H9 (cell line): ENCODE data around the gene MRGPRD. TPM values are rescaled to one million over a fixed set of nuclear protein-coding genes. Genes with fewer than 3 reads are reported as not detected.
A peak's percentile ranks its signal among the peaks of the same experiment; 100 is the strongest.

Source experiments
- DNase-seq: peaks from one replicate; pipeline ENCODE4 v3.0.0-alpha.2; 2017
- H2AFZ ChIP-seq: one replicate; pipeline ENCODE4 v1.6.1; 2013; ENCODE audit warnings: mild to moderate bottlenecking, low read length, control low read depth, moderate library complexity
- H2AK5ac ChIP-seq: 2 replicates; pipeline ENCODE4 v1.6.1; 2013; ENCODE audit warnings: low read length, control low read depth, mixed read lengths; ENCODE audit not compliant: insufficient read length
- H2BK120ac ChIP-seq: one replicate; pipeline ENCODE4 v1.6.1; 2013; ENCODE audit warnings: low read depth, mild to moderate bottlenecking, low read length, control low read depth, inconsistent platforms; ENCODE audit not compliant: poor library complexity, severe bottlenecking
- H2BK12ac ChIP-seq: 2 replicates; pipeline ENCODE4 v1.6.1; 2013; ENCODE audit warnings: low read length, control low read depth, mixed read lengths, low read depth; ENCODE audit not compliant: insufficient read length
- H2BK15ac ChIP-seq: 2 replicates; pipeline ENCODE4 v1.6.1; 2013; ENCODE audit warnings: low read depth, low read length, control low read depth
- H2BK20ac ChIP-seq: one replicate; pipeline ENCODE4 v1.6.1; 2013; ENCODE audit warnings: low read depth, mild to moderate bottlenecking, low read length, control low read depth, inconsistent platforms; ENCODE audit not compliant: poor library complexity, severe bottlenecking
- H2BK5ac ChIP-seq: 2 replicates; pipeline ENCODE4 v1.6.1; 2013; ENCODE audit warnings: low read length, control low read depth, mixed read lengths; ENCODE audit not compliant: insufficient read length
- H3K14ac ChIP-seq: 2 replicates; pipeline ENCODE4 v1.6.1; 2013; ENCODE audit warnings: low read length, control low read depth; ENCODE audit not compliant: insufficient read depth
- H3K18ac ChIP-seq: 2 replicates; pipeline ENCODE4 v1.6.1; 2013; ENCODE audit warnings: low read depth, mild to moderate bottlenecking, mixed read lengths, low read length, control low read depth; ENCODE audit not compliant: insufficient read length
- H3K23ac ChIP-seq: 2 replicates; pipeline ENCODE4 v1.6.1; 2013; ENCODE audit warnings: low read length, control low read depth, mixed read lengths, low read depth; ENCODE audit not compliant: insufficient read length
- H3K23me2 ChIP-seq: 2 replicates; pipeline ENCODE4 v1.6.1; 2013; ENCODE audit warnings: low read depth, mild to moderate bottlenecking, mixed read lengths, low read length, control low read depth; ENCODE audit not compliant: insufficient read length, poor library complexity, severe bottlenecking
- H3K27ac ChIP-seq: 2 replicates; pipeline ENCODE4 v1.5.1; 2013; ENCODE audit warnings: low read length, control low read depth, mixed read lengths, low read depth; ENCODE audit not compliant: insufficient read length
- H3K27me3 ChIP-seq: 2 replicates; pipeline ENCODE4 v1.6.1; 2013; ENCODE audit warnings: low read length, control low read depth, inconsistent platforms; ENCODE audit not compliant: insufficient read depth
- H3K4ac ChIP-seq: 2 replicates; pipeline ENCODE4 v1.6.1; 2013; ENCODE audit warnings: low read depth, mild to moderate bottlenecking, control low read depth, inconsistent platforms, low read length, moderate library complexity
- H3K4me1 ChIP-seq: 2 replicates; pipeline ENCODE4 v1.6.1; 2013; ENCODE audit warnings: low read length, control low read depth, inconsistent platforms; ENCODE audit not compliant: insufficient read depth
- H3K4me2 ChIP-seq: 2 replicates; pipeline ENCODE4 v1.6.1; 2013; ENCODE audit warnings: low read length, control low read depth, mixed read lengths; ENCODE audit not compliant: insufficient read length, insufficient read depth
- H3K56ac ChIP-seq: 2 replicates; pipeline ENCODE4 v1.6.1; 2013; ENCODE audit warnings: low read depth, mild to moderate bottlenecking, mixed read lengths, low read length, control low read depth; ENCODE audit not compliant: insufficient read length
- H3K79me1 ChIP-seq: 2 replicates; pipeline ENCODE4 v1.6.1; 2013; ENCODE audit warnings: low read depth, mild to moderate bottlenecking, moderate library complexity, low read length, control low read depth, inconsistent platforms; ENCODE audit not compliant: insufficient read depth, poor library complexity, severe bottlenecking
- H3K79me2 ChIP-seq: 2 replicates; pipeline ENCODE4 v1.6.1; 2013; ENCODE audit warnings: low read length, control low read depth, inconsistent platforms; ENCODE audit not compliant: insufficient read depth
- H3K9ac ChIP-seq: 2 replicates; pipeline ENCODE4 v1.6.1; 2013; ENCODE audit warnings: low read length, control low read depth, mixed read lengths; ENCODE audit not compliant: insufficient read length; ENCODE audit errors: extremely low read depth
- H3K9me3 ChIP-seq: one replicate; pipeline ENCODE4 v1.6.1; 2013; ENCODE audit warnings: low read depth, low read length, inconsistent platforms; ENCODE audit not compliant: control insufficient read depth
- H3T11ph ChIP-seq: one replicate; pipeline ENCODE4 v1.6.1; 2013; ENCODE audit warnings: mild to moderate bottlenecking, low read length, control low read depth, inconsistent platforms
- H4K20me1 ChIP-seq: one replicate; pipeline ENCODE4 v1.6.1; 2013; ENCODE audit not compliant: control insufficient read depth, insufficient read length, insufficient read depth
- H4K5ac ChIP-seq: 2 replicates; pipeline ENCODE4 v1.6.1; 2013; ENCODE audit warnings: low read depth, mild to moderate bottlenecking, mixed read lengths, low read length, control low read depth; ENCODE audit not compliant: insufficient read length
- H4K8ac ChIP-seq: replicated peaks from 2 replicates; pipeline ENCODE4 v1.6.1; 2013; ENCODE audit warnings: low read length, control low read depth, mixed read lengths, low read depth; ENCODE audit not compliant: insufficient read length
- H4K91ac ChIP-seq: 2 replicates; pipeline ENCODE4 v1.6.1; 2013; ENCODE audit warnings: low read depth, mild to moderate bottlenecking, moderate library complexity, mixed read lengths, low read length, control low read depth; ENCODE audit not compliant: insufficient read length
- H3K27ac Mint-ChIP-seq, 3 experiments: 2 replicates in 2 of 3; 3 replicates in 1 of 3; pipeline ENCODE4 v1.8.0; 2020 to 2021; ENCODE audit warnings: mixed read lengths in 3 of 3, mild to moderate bottlenecking in 1 of 3, moderate library complexity in 1 of 3
- H3K27me3 Mint-ChIP-seq: 2 replicates; pipeline ENCODE4 v1.8.0; 2021; ENCODE audit warnings: low read depth, mild to moderate bottlenecking, moderate library complexity, mixed read lengths
- H3K36me3 Mint-ChIP-seq, 3 experiments: 2 replicates in 2 of 3; 3 replicates in 1 of 3; pipeline ENCODE4 v1.8.0; 2020 to 2021; ENCODE audit warnings: low read depth in 3 of 3, mixed read lengths in 3 of 3; ENCODE audit not compliant: insufficient read depth in 1 of 3
- H3K4me1 Mint-ChIP-seq, 2 experiments: 2 replicates each; pipeline ENCODE4 v1.8.0; 2020; ENCODE audit warnings: mixed read lengths in 2 of 2
- H3K4me3 Mint-ChIP-seq, 2 experiments: 2 replicates in 1 of 2; 3 replicates in 1 of 2; pipeline ENCODE4 v1.8.0; 2020 to 2021; ENCODE audit warnings: mild to moderate bottlenecking in 2 of 2, mixed read lengths in 2 of 2, moderate library complexity in 1 of 2
- H3K9me3 Mint-ChIP-seq, 2 experiments: 2 replicates in 1 of 2; 3 replicates in 1 of 2; pipeline ENCODE4 v1.8.0; 2020; ENCODE audit warnings: mild to moderate bottlenecking in 2 of 2, mixed read lengths in 2 of 2, moderate library complexity in 1 of 2
- WGBS: extraction: QIAGEN DNeasy Blood & Tissue Kit; methylation state at CpG from one replicate; pipeline ENCODE4 v1.1.7; 2013; ENCODE audit warnings: missing lambda C conversion rate, low lambda C conversion rate, mixed read lengths; ENCODE audit not compliant: insufficient read length; ENCODE audit errors: extremely low coverage; 5-methylcytosine and 5-hydroxymethylcytosine counted together
- total RNA-seq: library from RNA; stranded (reverse); gene quantifications from 2 replicates; pipeline ENCODE4 v1.2.1, GENCODE V29; 2021
- TF ChIP-seq, protein P1 (sequence below): fragments of 200-600 bp; sonication (generic); conservative IDR thresholded peaks from 3 replicates; pipeline ENCODE4 v1.8.0; 2021; ENCODE audit warnings: antibody characterized with exemption, mild to moderate bottlenecking

MRGPRD gene
- total RNA-seq, 1 experiment from 2014 or later = not detected

DNA sequence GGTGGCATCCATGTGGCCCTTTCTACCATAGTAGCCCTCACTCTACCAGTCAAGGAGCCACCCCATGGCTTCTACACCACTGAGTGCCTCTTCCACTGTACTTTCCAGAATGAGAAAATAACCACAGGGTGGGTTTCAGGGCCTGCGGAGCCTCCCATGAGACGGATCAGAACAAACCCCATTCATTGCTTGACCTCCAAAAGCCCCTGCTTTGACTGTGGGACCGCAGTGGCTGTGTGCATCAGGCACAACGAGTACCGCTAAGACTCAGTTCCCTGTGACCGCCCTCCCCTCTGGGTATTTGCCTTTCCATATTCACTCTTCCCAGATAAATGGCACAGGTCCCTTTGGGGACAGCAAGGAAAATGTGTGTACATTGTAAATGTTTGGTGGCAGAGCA, 43.7 kb upstream of the MRGPRD start:
- Histone ChIP-seq H2BK20ac (no peak overlapping the region), H2BK15ac (no peak overlapping the region), H3K23me2 (no peaks in the 10 kb centered on the region), H3K9ac (no peak overlapping the region), H2BK120ac (no peak overlapping the region), H3K79me1 (no peaks in the 10 kb centered on the region), H2AFZ (no peak overlapping the region), H2AK5ac (no peak overlapping the region), H3K79me2 (no peaks in the 10 kb centered on the region), H4K91ac (no peak overlapping the region), H3K4me2 (no peak overlapping the region), H4K8ac (no peak overlapping the region), H3K18ac (no peak overlapping the region), H3K56ac (no peak overlapping the region), H3K27ac (no peak overlapping the region), H3K4me1 (no peaks in the 10 kb centered on the region; the same call in 1 of the 2 replicates), H3K4ac (no peak overlapping the region), H4K5ac (no peak overlapping the region), H2BK12ac (no peak overlapping the region), H3K14ac (no peak overlapping the region), H4K20me1 (no peaks in the 10 kb centered on the region), H2BK5ac (no peak overlapping the region), H3T11ph (no peak overlapping the region), H3K27me3 (no peaks in the 10 kb centered on the region), H3K9me3 (no peaks in the 10 kb centered on the region), H3K23ac (no peak overlapping the region)
- no peaks in the 10 kb centered on the region; the same call in 1 of the 2 replicates for H3K27me3 Mint-ChIP-seq
- no peaks in the 10 kb centered on the region for H3K9me3 Mint-ChIP-seq
- TF ChIP-seq, protein P1, sequence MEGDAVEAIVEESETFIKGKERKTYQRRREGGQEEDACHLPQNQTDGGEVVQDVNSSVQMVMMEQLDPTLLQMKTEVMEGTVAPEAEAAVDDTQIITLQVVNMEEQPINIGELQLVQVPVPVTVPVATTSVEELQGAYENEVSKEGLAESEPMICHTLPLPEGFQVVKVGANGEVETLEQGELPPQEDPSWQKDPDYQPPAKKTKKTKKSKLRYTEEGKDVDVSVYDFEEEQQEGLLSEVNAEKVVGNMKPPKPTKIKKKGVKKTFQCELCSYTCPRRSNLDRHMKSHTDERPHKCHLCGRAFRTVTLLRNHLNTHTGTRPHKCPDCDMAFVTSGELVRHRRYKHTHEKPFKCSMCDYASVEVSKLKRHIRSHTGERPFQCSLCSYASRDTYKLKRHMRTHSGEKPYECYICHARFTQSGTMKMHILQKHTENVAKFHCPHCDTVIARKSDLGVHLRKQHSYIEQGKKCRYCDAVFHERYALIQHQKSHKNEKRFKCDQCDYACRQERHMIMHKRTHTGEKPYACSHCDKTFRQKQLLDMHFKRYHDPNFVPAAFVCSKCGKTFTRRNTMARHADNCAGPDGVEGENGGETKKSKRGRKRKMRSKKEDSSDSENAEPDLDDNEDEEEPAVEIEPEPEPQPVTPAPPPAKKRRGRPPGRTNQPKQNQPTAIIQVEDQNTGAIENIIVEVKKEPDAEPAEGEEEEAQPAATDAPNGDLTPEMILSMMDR = no peak
- no peaks in the 10 kb centered on the region for H3K36me3 Mint-ChIP-seq
- WGBS = no CpG with 5 or more reads among the region's 6 CpGs
- peak overlapping the region in 1 of 3 experiments; percentile 39; a peak in 1 of 7 replicates for H3K27ac Mint-ChIP-seq
- DNase-seq = no peak
- no peak overlapping the region for H3K4me3 Mint-ChIP-seq
- H3K4me1 Mint-ChIP-seq = peaks cover 7 to 9% of the 10 kb centered on the region in 2 experiments
